Endodermal cell (in vitro differentiated cells): Measurements from ENCODE around the gene BLNK. TPM values are rescaled to one million over a fixed set of nuclear protein-coding genes. Genes with fewer than 3 reads are reported as not detected.
A peak's percentile ranks its signal among the peaks of the same experiment; 100 is the strongest.

Experiments used
- DNase-seq: peaks from one replicate; pipeline ENCODE4 v3.0.0-alpha.2; 2017
- H3K27ac ChIP-seq: 2 replicates; pipeline ENCODE4 v1.5.1; 2013; ENCODE audit warnings: mild to moderate bottlenecking, low read depth, low read length, moderate library complexity
- H3K27me3 ChIP-seq: 2 replicates; pipeline ENCODE4 v1.6.1; 2013; ENCODE audit warnings: mild to moderate bottlenecking, low read length, moderate library complexity; ENCODE audit not compliant: insufficient read depth, control insufficient read depth, poor library complexity, severe bottlenecking
- H3K36me3 ChIP-seq: 2 replicates; pipeline ENCODE4 v1.7.0; 2013; ENCODE audit warnings: mild to moderate bottlenecking, low read length, moderate library complexity; ENCODE audit not compliant: control insufficient read depth, insufficient read depth
- H3K4me1 ChIP-seq: one replicate; pipeline ENCODE4 v1.7.0; 2013; ENCODE audit warnings: low read length; ENCODE audit not compliant: control insufficient read depth, insufficient read depth
- H3K4me3 ChIP-seq: 2 replicates; pipeline ENCODE4 v1.5.1; 2013; ENCODE audit warnings: mild to moderate bottlenecking, low read length, moderate library complexity
- H3K9ac ChIP-seq: 2 replicates; pipeline ENCODE4 v1.6.1; 2013; ENCODE audit warnings: mild to moderate bottlenecking, low read length, moderate library complexity; ENCODE audit not compliant: poor library complexity, severe bottlenecking; ENCODE audit errors: extremely low read depth
- H3K9me3 ChIP-seq: 2 replicates; pipeline ENCODE4 v1.6.1; 2013; ENCODE audit warnings: mild to moderate bottlenecking, low read length, moderate library complexity; ENCODE audit not compliant: control insufficient read depth
- H3K27ac Mint-ChIP-seq: 2 replicates; pipeline ENCODE4 v1.8.0; 2020; ENCODE audit warnings: mixed read lengths
- H3K27me3 Mint-ChIP-seq: 2 replicates; pipeline ENCODE4 v1.8.0; 2021; ENCODE audit warnings: mild to moderate bottlenecking, mixed read lengths; ENCODE audit not compliant: insufficient read depth
- H3K36me3 Mint-ChIP-seq: 2 replicates; pipeline ENCODE4 v1.8.0; 2020; ENCODE audit warnings: low read depth, mixed read lengths
- H3K4me1 Mint-ChIP-seq: 2 replicates; pipeline ENCODE4 v1.8.0; 2020; ENCODE audit warnings: mixed read lengths
- H3K4me3 Mint-ChIP-seq: 2 replicates; pipeline ENCODE4 v1.8.0; 2020; ENCODE audit warnings: mild to moderate bottlenecking, moderate library complexity, mixed read lengths
- H3K9me3 Mint-ChIP-seq: 2 replicates; pipeline ENCODE4 v1.8.0; 2020; ENCODE audit warnings: mild to moderate bottlenecking, mixed read lengths
- WGBS, 2 experiments: methylation state at CpG; one replicate each; pipeline versions ENCODE4 v1.1.5 to v1.1.7; 2013; ENCODE audit warnings: missing lambda C conversion rate in 2 of 2, mixed read lengths in 1 of 2; ENCODE audit not compliant: insufficient coverage in 1 of 2, insufficient read length in 1 of 2; 5-methylcytosine and 5-hydroxymethylcytosine counted together
- total RNA-seq, 2 donors: library from RNA; stranded (reverse); fragmentation: NEBNext Ultra II Directional in 1 of 2; extraction: Animal tissue kit (Norgen Biotek cat#: 25700) in 1 of 2; gene quantifications; 2 replicates in 1 of 2; 3 replicates in 1 of 2; pipeline ENCODE4 v1.2.1, GENCODE V29; 2021
- TF ChIP-seq, protein P1 (sequence below): fragments of 200-600 bp; sonication (generic); conservative IDR thresholded peaks from 2 replicates; pipeline ENCODE4 v1.5.0; 2021; ENCODE audit warnings: antibody characterized with exemption, mild to moderate bottlenecking

Gene BLNK
- total RNA-seq, 2 donors from 2014 or later, result not detected

- peaks cover 17% of the 10 kb centered on the region for H3K4me1 Mint-ChIP-seq
- Histone ChIP-seq H3K4me1 (no peaks in the 10 kb centered on the region), H3K27me3 (no peaks in the 10 kb centered on the region), H3K9ac (no peak overlapping the region), H3K4me3 (no peak overlapping the region), H3K9me3 (no peaks in the 10 kb centered on the region), H3K36me3 (no peaks in the 10 kb centered on the region), H3K27ac (no peak overlapping the region)
- no peaks in the 10 kb centered on the region for H3K9me3 Mint-ChIP-seq
- TF ChIP-seq, protein P1, sequence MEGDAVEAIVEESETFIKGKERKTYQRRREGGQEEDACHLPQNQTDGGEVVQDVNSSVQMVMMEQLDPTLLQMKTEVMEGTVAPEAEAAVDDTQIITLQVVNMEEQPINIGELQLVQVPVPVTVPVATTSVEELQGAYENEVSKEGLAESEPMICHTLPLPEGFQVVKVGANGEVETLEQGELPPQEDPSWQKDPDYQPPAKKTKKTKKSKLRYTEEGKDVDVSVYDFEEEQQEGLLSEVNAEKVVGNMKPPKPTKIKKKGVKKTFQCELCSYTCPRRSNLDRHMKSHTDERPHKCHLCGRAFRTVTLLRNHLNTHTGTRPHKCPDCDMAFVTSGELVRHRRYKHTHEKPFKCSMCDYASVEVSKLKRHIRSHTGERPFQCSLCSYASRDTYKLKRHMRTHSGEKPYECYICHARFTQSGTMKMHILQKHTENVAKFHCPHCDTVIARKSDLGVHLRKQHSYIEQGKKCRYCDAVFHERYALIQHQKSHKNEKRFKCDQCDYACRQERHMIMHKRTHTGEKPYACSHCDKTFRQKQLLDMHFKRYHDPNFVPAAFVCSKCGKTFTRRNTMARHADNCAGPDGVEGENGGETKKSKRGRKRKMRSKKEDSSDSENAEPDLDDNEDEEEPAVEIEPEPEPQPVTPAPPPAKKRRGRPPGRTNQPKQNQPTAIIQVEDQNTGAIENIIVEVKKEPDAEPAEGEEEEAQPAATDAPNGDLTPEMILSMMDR, result peak; percentile 21
- WGBS, 2 experiments, result 43% methylated on average over 3 of the region's 3 CpGs; no CpG with 5 or more reads in 1 of the 2 experiments
- H3K27me3 Mint-ChIP-seq, result no peaks in the 10 kb centered on the region
- DNase-seq, result peak; percentile 77
- no peak overlapping the region for H3K4me3 Mint-ChIP-seq
- H3K36me3 Mint-ChIP-seq, result no peaks in the 10 kb centered on the region
- no peak overlapping the region for H3K27ac Mint-ChIP-seq
These were observed 48.9 kb downstream of the BLNK start for GRCh38 chr10:96222441-96222840.

- no peak overlapping the region for H3K27ac Mint-ChIP-seq
- no peaks in the 10 kb centered on the region for H3K27me3 Mint-ChIP-seq
These were observed 52.5 kb downstream of the BLNK start for GRCh38 chr10:96218826-96219225.

GRCh38 chr10:96217711-96218110 lies 53.7 kb downstream of the BLNK start:
- Mint-ChIP-seq H3K27me3 (no peaks in the 10 kb centered on the region), H3K4me3 (no peak overlapping the region), H3K9me3 (no peaks in the 10 kb centered on the region), H3K4me1 (peaks cover 17% of the 10 kb centered on the region), H3K36me3 (no peaks in the 10 kb centered on the region), H3K27ac (no peak overlapping the region)
- Histone ChIP-seq H3K27me3 (no peaks in the 10 kb centered on the region), H3K4me1 (no peaks in the 10 kb centered on the region), H3K9ac (no peak overlapping the region), H3K36me3 (no peaks in the 10 kb centered on the region), H3K4me3 (no peak overlapping the region), H3K27ac (no peak overlapping the region), H3K9me3 (no peaks in the 10 kb centered on the region)
- 89% methylated on average over 3 of the region's 4 CpGs; no CpG with 5 or more reads in 1 of the 2 experiments for WGBS, 2 experiments
- no peak for DNase-seq
- TF ChIP-seq, protein P1, result no peak

More at GRCh38 chr10:96218826-96219225, 52.5 kb downstream of the BLNK start:
- Histone ChIP-seq H3K27ac (no peak overlapping the region), H3K27me3 (no peaks in the 10 kb centered on the region), H3K9me3 (no peaks in the 10 kb centered on the region), H3K36me3 (no peaks in the 10 kb centered on the region), H3K4me3 (no peak overlapping the region), H3K9ac (no peak overlapping the region), H3K4me1 (no peaks in the 10 kb centered on the region)
- Mint-ChIP-seq H3K4me3 (no peak overlapping the region), H3K4me1 (peaks cover 17% of the 10 kb centered on the region), H3K9me3 (no peaks in the 10 kb centered on the region), H3K36me3 (no peaks in the 10 kb centered on the region)
- 71 to 73% methylated on average over 4 to 5 of the region's 5 CpGs for WGBS, 2 experiments
- DNase-seq, result no peak
- TF ChIP-seq, protein P1, result no peak
